Transverse colon (tissue), 4 donors: ENCODE data around the gene GYPE. TPM values are rescaled to one million over a fixed set of nuclear protein-coding genes. Genes with fewer than 3 reads are reported as not detected.
"Not testable (repeated sequence)": the region's sequence is repeated elsewhere in the genome, so short reads cannot be mapped to it uniquely, and the experiment has no call there.

Source experiments
- DNase-seq: peaks from one replicate; pipeline ENCODE4 v3.0.0-alpha.2; 2019
- H3K27ac ChIP-seq, 4 donors: fragments of 200-600 bp; sonication (generic); 2 replicates each; pipeline ENCODE4 v1.5.1; 2016 to 2018; ENCODE audit warnings: inconsistent platforms in 4 of 4
- H3K27me3 ChIP-seq: fragments of 200-600 bp; sonication (generic); 2 replicates; pipeline ENCODE4 v1.5.1; 2017; ENCODE audit warnings: inconsistent platforms
- H3K36me3 ChIP-seq, 4 donors: fragments of 200-600 bp; sonication (generic); 2 replicates each; pipeline ENCODE4 v1.5.1; 2017 to 2019; ENCODE audit warnings: inconsistent platforms in 4 of 4
- H3K4me1 ChIP-seq, 4 donors: fragments of 200-600 bp; sonication (generic); 2 replicates each; pipeline ENCODE4 v1.5.1; 2017 to 2020; ENCODE audit warnings: inconsistent platforms in 4 of 4
- H3K4me3 ChIP-seq, 4 donors: fragments of 200-600 bp; sonication (generic); 1 replicate in 1 of 4; 2 replicates in 3 of 4; pipeline versions ENCODE4 v1.5.1 to v1.6.1; 2017 to 2019; ENCODE audit warnings: inconsistent platforms in 4 of 4
- H3K9me3 ChIP-seq, 2 donors: fragments of 200-600 bp; sonication (generic); 2 replicates each; pipeline ENCODE4 v1.5.1; 2017 to 2019; ENCODE audit warnings: inconsistent platforms in 2 of 2
- WGBS, 2 donors: methylation state at CpG; one replicate each; pipeline ENCODE4 v1.1.5; 2018; ENCODE audit warnings: low coverage in 1 of 2; 5-methylcytosine and 5-hydroxymethylcytosine counted together
- in situ Hi-C, 4 donors: fragments of 200-750 bp; cut with MboI; loops; one replicate each; pipeline versions ENCODE4 v1.15.0 to v1.15.1; 2017; ENCODE audit warnings: low sequenced_read_pairs in 3 of 4, low pct_ligation_motif_present in 1 of 4, low pct_unique_long_range_greater_than_20kb in 1 of 4
- intact Hi-C: fragments of 100-400 bp; cut with DNase I; formaldehyde crosslinking; loops from one replicate; pipeline ENCODE4 v1.15.1; 2023; ENCODE audit warnings: low total_unique reads
- total RNA-seq, 4 donors: library from RNA; depleted of rRNA; stranded (reverse); fragments of >200 nt; gene quantifications; one replicate each; pipeline ENCODE4 v1.1.0, GENCODE V29; 2016

GYPE gene
- total RNA-seq, 4 donors from 2014 or later = not detected

DNA sequence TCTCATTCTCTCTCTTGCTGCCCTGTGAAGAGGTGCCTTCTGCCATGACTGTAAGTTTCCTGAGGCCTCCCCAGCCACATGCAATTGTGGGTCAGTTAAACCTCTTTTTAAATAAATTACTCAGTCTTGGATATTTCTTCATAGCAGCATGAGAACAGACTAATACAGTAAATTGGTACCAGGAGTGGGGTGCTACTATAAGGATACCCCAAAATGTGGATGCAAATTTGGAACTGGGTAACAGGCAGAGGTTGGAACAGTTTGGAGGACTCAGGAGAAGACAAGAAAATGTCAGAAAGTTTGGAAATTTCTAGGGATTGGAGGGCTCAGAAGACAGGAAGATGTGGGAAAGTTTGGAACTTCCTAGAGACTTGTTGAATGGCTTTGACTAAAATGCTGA, 74.8 kb downstream of the GYPE start:
- intact Hi-C loops, in situ Hi-C loops, H3K4me1 ChIP-seq, H3K36me3 ChIP-seq, H3K27ac ChIP-seq, H3K4me3 ChIP-seq, H3K9me3 ChIP-seq, DNase-seq, H3K27me3 ChIP-seq: not testable (repeated sequence)

DNA sequence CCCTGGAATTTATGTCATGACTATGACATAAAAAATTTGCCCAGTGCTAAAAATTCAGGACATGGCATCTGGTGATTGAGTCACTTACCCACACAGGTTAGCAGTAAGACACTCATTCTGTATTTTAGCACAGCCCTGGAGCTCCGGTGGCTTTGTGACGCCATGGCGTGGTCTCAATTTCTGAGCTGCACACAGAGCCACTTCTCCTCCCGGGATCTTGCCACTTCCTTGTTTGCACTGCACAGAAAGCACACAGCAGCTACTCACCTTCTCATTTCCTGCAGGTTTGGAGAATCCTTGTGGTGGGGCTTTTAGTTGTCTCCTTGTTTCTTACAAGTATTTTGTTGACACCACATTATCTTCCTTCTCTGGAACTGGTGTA, 76.1 kb downstream of the GYPE start:
- H3K36me3 ChIP-seq, H3K27ac ChIP-seq, DNase-seq, intact Hi-C loops, H3K9me3 ChIP-seq, in situ Hi-C loops, H3K27me3 ChIP-seq, H3K4me3 ChIP-seq, H3K4me1 ChIP-seq: not testable (repeated sequence)
- 56 to 77% methylated on average over 3 to 4 of the region's 4 CpGs for WGBS, 2 donors

Other genes starting within 250 kb of the GYPE start
- not detected for gene FREM3, start 204.9 kb downstream of the GYPE start, total RNA-seq
- gene GYPB, start 113.8 kb upstream of the GYPE start, total RNA-seq = not detected
- gene GYPA, start 235.2 kb upstream of the GYPE start, total RNA-seq = not detected